Posterior vena cava (tissue), 2 donors: ENCODE measurements around the gene GALR2. TPM values are rescaled to one million over a fixed set of nuclear protein-coding genes. Genes with fewer than 3 reads are reported as not detected.
A peak's percentile ranks its signal among the peaks of the same experiment; 100 is the strongest.
"Not testable (repeated sequence)": the region's sequence is repeated elsewhere in the genome, so short reads cannot be mapped to it uniquely, and the experiment has no call there.

Experiments
- DNase-seq: peaks from one replicate; pipeline ENCODE4 v3.0.0-alpha.2; 2020; ENCODE audit warnings: low spot score
- intact Hi-C, 2 donors: fragments of 100-400 bp; cut with DNase I; formaldehyde crosslinking; loops; one replicate each; pipeline versions ENCODE4 v1.14.1 to v1.14.2; 2022 to 2023
- total RNA-seq, 2 donors: library from RNA; stranded (reverse); fragmentation: NEBNext Ultra II Directional; extraction: Animal tissue kit (Norgen Biotek cat#: 25700); gene quantifications; one replicate each; pipeline ENCODE4 v1.2.1, GENCODE V29; 2021
- donor health status: DM: yes; HTN: yes; CAD: no.
- donor health status: DM: yes; HTN: yes; CAD: no.

GALR2 gene
- total RNA-seq, 2 donors from 2014 or later, result not detected

DNA sequence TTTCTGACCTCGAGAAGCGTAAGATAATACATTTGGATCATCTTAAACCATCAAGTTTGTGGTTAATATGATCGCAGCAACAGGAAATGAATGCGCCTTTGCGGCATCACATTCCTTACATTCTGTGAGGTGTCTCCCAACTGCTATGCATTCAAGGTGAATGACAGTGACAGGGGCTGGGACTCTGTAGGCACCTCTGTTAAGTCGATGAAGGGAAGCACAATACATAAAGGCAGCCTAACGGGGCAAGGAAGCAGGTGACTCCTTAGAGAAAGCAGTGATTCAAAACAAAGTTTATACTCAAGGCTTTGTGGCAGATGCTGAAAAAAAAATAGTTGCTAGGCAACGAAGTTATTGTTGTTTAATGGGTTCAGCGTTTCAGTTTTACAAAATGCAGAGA lies 25.9 kb upstream of the GALR2 start:
- DNase-seq, result no peak
- intact Hi-C loops, result no loop called here

DNA sequence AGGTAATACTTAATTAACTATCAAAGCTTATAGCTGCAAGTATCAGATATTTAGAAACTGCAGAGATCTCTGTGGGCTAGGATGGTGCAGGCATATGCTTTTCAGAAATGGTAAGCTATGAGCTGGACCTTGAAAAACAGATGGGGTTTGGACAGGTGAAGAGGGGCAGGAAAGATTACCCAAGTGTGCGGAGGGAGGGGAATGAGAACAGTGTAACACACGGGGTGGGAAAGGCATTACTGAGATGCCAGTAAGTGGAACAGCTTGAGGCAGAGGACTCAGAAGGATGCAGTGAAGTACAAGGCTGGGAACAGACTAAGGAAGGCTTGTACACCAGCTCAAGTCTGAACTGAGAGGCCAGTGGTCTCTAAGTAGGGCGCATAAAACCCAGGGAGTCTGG lies 25.3 kb upstream of the GALR2 start:
- intact Hi-C loops, result no loop called here
- DNase-seq, result no peak

DNA sequence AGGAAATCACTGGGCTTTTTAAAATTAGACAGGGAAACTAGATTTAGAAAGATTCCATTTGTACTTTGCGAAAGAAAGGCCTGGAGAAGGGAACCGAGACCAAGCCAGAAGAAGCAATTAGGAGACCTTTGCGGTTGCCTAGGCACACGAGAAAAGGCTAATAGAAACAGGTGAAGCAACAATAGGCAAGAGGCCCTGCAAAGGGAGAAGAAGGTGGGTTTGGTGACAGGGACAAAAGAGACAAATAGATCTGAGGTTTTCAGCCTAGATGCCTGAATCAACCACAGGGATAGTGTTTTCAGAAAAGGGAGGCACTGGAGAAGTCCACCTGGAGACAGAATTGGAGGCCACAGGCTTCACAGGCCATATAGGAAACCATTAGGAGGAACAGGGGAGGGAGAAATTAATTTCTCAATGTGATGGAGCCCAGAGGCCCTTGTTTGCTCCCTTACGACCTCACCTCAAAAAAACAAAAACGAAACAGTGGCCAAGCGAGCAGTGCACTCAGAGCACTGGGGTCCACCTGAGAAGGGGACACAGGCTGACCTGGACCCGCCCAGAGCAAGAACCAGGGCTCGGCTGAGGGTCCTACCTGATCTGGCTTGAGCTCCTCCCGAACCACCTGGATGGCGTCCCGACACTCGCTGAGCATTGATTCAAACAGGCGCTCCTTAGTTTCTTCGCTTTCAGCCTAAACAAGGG lies 24.6 kb upstream of the GALR2 start:
- intact Hi-C loops, result no loop called here
- DNase-seq, result no peak

GRCh38 chr17:76050538-76051467 lies 23.8 kb upstream of the GALR2 start:
- intact Hi-C loops, result no loop called here
- no peak for DNase-seq

- no peak for DNase-seq
- intact Hi-C loops, result no loop called here
Measured at GRCh38 chr17:76051561-76051960, 23.0 kb upstream of the GALR2 start.

DNA sequence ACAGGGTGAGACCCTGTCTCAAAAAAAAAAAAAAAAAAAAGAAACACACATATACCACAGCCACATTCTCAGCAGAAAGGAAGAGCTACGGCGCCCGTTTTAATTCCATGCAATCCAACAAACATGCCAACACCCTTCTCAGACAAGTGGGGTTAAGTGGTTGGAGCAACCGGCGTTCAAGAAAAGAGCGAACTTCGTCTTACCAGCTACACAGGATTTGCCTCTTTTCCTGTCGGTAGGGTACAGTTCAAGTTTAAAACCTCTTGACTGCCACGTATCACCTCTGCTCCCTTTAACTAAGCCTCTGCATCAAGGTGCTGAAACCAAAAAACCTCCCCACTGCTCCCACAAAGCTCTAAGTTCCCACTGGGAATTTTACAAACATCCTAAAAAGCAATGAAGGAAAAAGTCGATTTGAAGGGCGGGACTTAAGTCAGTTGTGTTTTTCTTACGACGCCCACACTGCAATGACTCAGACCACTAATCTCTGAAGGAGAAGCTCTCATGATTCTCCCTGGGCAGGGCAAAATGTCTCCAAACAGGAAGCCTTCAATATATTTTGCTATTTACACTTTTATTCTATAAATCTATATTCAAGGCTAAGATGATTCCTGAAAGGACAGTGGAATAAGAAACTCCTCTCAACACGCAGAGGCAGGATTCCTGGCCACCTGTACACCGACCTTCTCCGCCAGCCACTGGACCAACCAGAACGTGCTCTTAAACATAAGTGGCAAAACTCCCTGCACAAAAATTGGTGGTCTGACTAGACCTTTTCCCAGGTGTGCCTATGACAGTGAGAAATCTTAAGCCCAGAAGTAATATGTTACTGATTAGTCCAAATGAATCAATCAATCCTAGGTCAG lies 21.1 kb upstream of the GALR2 start:
- intact Hi-C loops, result no loop called here
- DNase-seq, result no peak

DNA sequence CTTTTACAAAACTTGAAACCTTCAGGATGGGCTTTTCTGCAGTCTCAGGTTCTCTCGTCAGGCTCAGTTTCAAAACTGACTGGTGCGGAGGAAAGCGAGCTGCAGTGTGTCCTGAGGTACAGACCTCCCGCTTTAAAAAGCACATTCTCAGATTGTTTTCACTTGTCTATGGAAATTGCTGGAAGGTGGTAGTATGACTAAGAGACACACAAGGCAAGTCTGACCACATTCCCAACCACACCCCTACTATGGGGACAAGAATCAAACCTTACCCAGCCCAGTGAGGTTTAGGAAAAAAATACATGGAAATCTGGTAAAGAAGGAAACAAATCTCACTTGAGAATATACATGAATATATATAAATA lies 20.5 kb upstream of the GALR2 start:
- intact Hi-C loops, result no loop called here
- DNase-seq, result no peak

- intact Hi-C loops, result no loop called here
- DNase-seq, result no peak
Measured at GRCh38 chr17:76056882-76057281, 17.7 kb upstream of the GALR2 start.

GRCh38 chr17:76058264-76058663 lies 16.3 kb upstream of the GALR2 start:
- intact Hi-C loops, DNase-seq: not testable (repeated sequence)

GRCh38 chr17:76063875-76064546 lies 10.6 kb upstream of the GALR2 start:
- DNase-seq, result no peak
- intact Hi-C loops, result no loop called here

DNA sequence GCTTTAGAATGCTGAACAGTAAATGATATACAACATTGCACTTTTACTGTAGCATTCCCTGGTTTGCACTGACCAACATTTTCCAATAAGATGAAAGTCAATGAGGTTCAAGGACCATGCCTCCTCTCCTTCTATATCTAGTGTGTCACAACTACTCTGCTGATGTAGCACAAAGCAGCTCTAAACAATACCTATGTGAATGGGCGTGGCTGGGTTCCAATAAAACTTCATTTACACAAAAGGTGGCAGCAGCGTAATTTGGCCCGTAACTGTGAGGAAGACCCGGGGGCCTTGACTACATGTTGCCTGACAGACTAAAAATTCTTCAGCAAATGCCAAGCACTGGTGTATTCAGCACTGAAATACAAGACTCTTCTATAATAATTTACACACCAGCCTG lies 8.8 kb upstream of the GALR2 start:
- intact Hi-C loops, result no loop called here
- no peak for DNase-seq

DNA sequence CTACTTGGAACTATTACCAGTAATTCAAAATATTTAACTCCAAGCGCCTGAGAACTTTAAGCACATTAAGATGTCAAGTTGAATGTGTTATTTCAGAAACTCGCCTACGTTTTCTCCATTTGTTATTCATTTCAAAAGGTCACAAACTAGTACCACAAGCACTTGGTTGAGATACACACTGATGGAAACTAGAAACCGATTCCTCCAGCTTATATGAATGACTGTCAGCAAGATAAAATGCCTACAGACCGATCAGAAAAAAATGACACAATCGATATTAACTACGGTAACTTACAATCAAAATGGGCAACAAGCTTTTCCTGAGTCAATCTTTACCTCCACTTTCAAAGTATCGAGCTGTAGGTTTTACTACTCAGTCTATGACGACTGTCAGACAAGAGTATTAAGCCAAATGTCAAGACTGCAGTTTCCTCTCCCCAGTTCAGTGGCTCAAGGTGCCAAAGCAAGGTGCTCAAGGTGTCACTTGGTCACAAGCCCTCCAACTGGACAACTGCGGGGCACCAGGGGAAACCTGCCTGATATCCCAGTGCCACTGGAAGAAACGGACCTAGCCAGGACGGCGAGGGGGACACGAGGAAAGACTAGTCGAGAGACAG lies 2.9 kb upstream of the GALR2 start:
- DNase-seq, result no peak
- intact Hi-C loops, result no loop called here

- peak; percentile 97 for DNase-seq
- intact Hi-C loops, result no loop called here
Measured at GRCh38 chr17:76072148-76072858, 2.3 kb upstream of the GALR2 start, which contains the start of gene SRP68. SRP68 (minus strand) TSS chr17:76072517; CDS start chr17:76072491, 26 bp downstream.

DNA sequence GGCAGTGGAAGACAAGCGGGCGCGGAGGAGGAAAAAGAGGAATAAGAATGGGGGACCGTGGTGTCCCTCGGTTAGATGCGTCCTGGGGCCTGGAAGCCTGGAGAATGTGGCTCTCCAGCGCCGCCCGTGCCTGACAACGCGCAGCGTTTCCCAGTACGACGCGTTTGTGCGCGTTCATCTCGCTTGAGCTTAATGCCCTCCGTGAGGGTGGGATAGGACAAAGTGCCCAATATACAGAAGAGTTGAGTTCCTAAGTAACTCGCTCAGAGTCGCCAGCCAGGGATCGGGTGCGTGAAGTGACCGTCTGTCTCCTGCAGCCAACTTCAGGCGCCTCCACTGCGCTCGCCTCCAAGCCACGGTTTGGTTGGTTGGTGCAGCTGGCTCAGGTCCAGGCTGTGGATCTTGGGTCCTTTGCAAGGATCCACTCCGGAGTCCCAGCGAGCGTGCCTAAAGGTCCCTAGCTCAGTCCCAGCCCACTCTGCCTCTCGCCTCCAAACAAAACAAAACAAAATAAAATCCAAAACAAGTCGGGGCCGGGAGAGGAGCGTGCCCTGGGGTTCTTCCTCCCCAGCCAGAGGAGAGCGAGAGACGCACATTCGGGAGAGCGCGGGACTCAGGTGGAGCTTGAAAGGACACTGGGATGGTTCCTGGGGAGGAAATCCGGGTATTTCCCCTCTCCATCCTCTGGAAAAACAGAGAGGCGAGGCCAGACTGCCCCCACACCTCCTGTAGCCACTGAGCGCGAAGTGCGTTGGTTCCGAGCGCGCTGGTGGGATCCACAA lies 974 bp downstream of the GALR2 start:
- no peak for DNase-seq

GRCh38 chr17:76076146-76076764 lies 1.7 kb downstream of the GALR2 start:
- DNase-seq, result no peak
- intact Hi-C loops, result no loop called here

More for the DNA sequence above, 974 bp downstream of the GALR2 start:
- intact Hi-C loops, result no loop called here

DNA sequence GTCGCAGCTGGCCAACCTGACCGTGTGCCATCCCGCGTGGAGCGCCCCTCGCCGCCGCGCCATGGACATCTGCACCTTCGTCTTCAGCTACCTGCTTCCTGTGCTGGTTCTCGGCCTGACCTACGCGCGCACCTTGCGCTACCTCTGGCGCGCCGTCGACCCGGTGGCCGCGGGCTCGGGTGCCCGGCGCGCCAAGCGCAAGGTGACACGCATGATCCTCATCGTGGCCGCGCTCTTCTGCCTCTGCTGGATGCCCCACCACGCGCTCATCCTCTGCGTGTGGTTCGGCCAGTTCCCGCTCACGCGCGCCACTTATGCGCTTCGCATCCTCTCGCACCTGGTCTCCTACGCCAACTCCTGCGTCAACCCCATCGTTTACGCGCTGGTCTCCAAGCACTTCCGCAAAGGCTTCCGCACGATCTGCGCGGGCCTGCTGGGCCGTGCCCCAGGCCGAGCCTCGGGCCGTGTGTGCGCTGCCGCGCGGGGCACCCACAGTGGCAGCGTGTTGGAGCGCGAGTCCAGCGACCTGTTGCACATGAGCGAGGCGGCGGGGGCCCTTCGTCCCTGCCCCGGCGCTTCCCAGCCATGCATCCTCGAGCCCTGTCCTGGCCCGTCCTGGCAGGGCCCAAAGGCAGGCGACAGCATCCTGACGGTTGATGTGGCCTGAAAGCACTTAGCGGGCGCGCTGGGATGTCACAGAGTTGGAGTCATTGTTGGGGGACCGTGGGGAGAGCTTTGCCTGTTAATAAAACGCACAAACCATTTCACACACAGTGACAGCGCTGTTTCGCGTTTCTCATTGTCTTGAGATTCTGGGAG lies 2.4 kb downstream of the GALR2 start:
- intact Hi-C loops, result no loop called here
- no peak for DNase-seq
